ENCODE measurements around the gene ERMP1.

The ERMP1 gene

DNA sequence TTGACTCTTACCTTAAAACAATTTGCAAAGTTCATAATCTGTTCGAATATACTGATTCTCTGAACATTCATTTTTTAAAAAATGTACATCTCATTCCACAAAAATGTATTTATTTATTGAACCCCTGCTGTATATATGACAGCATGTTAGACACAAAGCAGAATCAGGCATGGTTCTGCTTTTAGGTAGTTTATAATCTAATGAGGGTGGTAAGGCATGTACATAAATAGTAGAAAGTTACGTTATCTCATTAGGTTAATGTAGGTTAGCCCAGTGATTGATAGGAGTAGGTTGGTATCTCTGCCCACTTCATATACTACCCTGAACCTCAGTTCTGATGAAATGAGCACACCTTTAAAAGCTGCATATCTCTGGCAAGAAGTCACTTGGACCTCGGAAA is 89.8 kb downstream of the ERMP1 start:
- TF ChIP-seq, protein P1, sequence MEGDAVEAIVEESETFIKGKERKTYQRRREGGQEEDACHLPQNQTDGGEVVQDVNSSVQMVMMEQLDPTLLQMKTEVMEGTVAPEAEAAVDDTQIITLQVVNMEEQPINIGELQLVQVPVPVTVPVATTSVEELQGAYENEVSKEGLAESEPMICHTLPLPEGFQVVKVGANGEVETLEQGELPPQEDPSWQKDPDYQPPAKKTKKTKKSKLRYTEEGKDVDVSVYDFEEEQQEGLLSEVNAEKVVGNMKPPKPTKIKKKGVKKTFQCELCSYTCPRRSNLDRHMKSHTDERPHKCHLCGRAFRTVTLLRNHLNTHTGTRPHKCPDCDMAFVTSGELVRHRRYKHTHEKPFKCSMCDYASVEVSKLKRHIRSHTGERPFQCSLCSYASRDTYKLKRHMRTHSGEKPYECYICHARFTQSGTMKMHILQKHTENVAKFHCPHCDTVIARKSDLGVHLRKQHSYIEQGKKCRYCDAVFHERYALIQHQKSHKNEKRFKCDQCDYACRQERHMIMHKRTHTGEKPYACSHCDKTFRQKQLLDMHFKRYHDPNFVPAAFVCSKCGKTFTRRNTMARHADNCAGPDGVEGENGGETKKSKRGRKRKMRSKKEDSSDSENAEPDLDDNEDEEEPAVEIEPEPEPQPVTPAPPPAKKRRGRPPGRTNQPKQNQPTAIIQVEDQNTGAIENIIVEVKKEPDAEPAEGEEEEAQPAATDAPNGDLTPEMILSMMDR (IDR thresholded peaks at IDR 0.05; ENCODE audit: borderline replicate concordance, insufficient read depth, low read depth, low read length), result no peak
- no peak overlapping the region for H3K4me3 ChIP-seq (ENCODE audit: low read depth, low read length)

DNA sequence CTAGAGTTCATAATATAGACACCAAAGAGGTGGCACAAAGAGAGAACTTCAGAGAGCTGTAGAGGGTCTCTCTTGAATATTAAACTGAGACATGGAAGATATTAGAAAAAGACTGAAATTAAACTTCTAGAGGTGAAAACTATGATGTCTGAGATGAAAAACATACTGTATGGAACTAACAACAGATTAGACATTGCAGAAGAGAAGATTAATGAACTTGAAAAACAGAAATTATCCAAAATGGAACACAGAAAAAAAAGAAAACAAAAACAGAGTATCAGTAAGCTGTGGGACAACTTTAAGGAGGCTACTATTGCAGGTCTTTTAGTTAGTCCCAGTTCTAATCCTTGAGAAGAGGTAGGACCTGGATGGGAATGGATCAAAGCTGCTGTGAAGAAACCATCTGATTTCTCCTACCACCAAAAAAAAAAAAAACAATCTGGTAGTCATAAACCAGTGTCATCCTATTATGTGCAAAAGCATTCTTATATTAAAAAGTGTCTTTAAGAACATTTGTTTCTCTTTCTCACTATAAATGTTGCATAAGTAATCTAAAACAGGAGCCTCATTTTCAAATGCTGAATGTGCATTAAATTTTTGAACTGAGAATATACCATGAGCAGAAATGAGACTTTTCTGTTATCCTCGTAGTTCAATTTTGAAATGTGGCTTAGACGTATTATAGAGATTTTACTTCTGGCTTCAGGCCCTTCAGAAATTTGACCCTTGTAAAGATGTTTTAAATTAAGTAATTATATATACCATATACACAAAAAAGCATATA is 96.2 kb downstream of the ERMP1 start:
- TF ChIP-seq, protein P1 (IDR thresholded peaks at IDR 0.05; ENCODE audit: borderline replicate concordance, insufficient read depth, low read depth, low read length), result no peak
- H3K4me3 ChIP-seq (ENCODE audit: low read depth, low read length), result no peak overlapping the region

DNA sequence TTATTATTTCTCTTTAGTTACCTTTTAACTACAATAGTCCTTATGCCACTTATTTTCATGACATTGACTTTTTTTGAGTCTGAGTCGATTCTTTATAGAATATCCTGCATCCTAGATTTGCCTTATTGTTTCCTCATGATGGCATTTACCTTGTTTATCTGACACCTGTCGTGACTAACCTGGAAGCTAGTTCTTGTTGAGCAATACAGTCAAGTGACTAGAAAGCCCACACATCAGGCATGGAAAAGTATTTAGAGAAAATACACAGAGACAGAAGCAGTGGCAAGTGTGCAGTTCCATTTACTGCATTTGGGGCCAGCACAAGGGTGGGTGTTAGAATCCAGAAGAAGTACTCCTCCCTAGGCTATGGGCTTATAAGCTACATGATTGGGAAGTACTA is 97.8 kb downstream of the ERMP1 start:
- no peak overlapping the region for H3K4me3 ChIP-seq (ENCODE audit: low read depth, low read length)
- TF ChIP-seq, protein P1 (IDR thresholded peaks at IDR 0.05; ENCODE audit: borderline replicate concordance, insufficient read depth, low read depth, low read length), result no peak
